ENCODE data around the gene MAG. TPM values are rescaled to one million over a fixed set of nuclear protein-coding genes. Genes with fewer than 3 reads are reported as not detected.

The MAG gene
- total RNA-seq, 1 experiment from 2014 or later = 13.4 TPM

GRCh38 chr19:35271546-35271945 is 20.4 kb upstream of the MAG start:
- intact Hi-C loops (cut with micrococcal nuclease; ENCODE audit: unreplicated experiment) = no loop called here
- ChIA-PET POLR2A (ENCODE audit: unreplicated experiment) (interaction anchor here (0.7 kb wide), 1 partner anchor 17 kb away, joined by 4 read pairs; no protein-coding TSS in a partner anchor), CTCF (no interaction called here)
- no TSS peak for BruUV-seq (replicated peaks)
- peaks cover 11% of the 10 kb centered on the region; the same call in 1 of the 2 replicates for H3K4me1 ChIP-seq (replicated peaks; ENCODE audit: insufficient read depth)
- H3F3A ChIP-seq (ENCODE audit: insufficient read depth, low read depth) = no peaks in the 10 kb centered on the region; the same call in 1 of the 2 replicates
- H3K79me2 ChIP-seq (ENCODE audit: low read depth) = peaks cover 20% of the 10 kb centered on the region
- H4K20me1 ChIP-seq (ENCODE audit: insufficient read depth) = no peaks in the 10 kb centered on the region; the same call in 1 of the 2 replicates
- H3K4me2 ChIP-seq = no peak overlapping the region
- peaks cover 17% of the 10 kb centered on the region for H3K36me3 ChIP-seq (ENCODE audit: low read depth)
- no peak overlapping the region for H3K27ac ChIP-seq
- no peaks in the 10 kb centered on the region for H3K27me3 ChIP-seq (ENCODE audit: insufficient read depth, low read depth)
- TF ChIP-seq CTCF (conservative IDR thresholded peaks at IDR 0.05) (no peak), EZH2 (IDR thresholded peaks at IDR 0.05; ENCODE audit: low read depth) (no peak)
- H3K9me3 ChIP-seq (ENCODE audit: insufficient read depth, low read depth) = no peaks in the 10 kb centered on the region
- H3K9me2 ChIP-seq (ENCODE audit: insufficient read depth) = no peaks in the 10 kb centered on the region
- H3K4me3 ChIP-seq = no peak overlapping the region
- no peak for DNase-seq
- no peak overlapping the region for H2AFZ ChIP-seq

- Histone ChIP-seq H3K9me3 (ENCODE audit: insufficient read depth, low read depth) (no peaks in the 10 kb centered on the region), H3K27ac (no peak overlapping the region), H3K27me3 (ENCODE audit: insufficient read depth, low read depth) (no peaks in the 10 kb centered on the region), H3K4me2 (no peak overlapping the region), H3K9me2 (ENCODE audit: insufficient read depth) (no peaks in the 10 kb centered on the region), H3F3A (ENCODE audit: insufficient read depth, low read depth) (no peaks in the 10 kb centered on the region; the same call in 1 of the 2 replicates), H2AFZ (no peak overlapping the region), H3K4me1 (replicated peaks; ENCODE audit: insufficient read depth) (peaks cover 7% of the 10 kb centered on the region; the same call in 1 of the 2 replicates), H3K4me3 (no peak overlapping the region), H4K20me1 (ENCODE audit: insufficient read depth) (no peaks in the 10 kb centered on the region; the same call in 1 of the 2 replicates), H3K36me3 (ENCODE audit: low read depth) (peaks cover 17% of the 10 kb centered on the region), H3K79me2 (ENCODE audit: low read depth) (peaks cover 15% of the 10 kb centered on the region)
- TF ChIP-seq EZH2 (IDR thresholded peaks at IDR 0.05; ENCODE audit: low read depth) = no peak
- TF ChIP-seq CTCF (conservative IDR thresholded peaks at IDR 0.05) = no peak
- CTCF ChIA-PET = no interaction called here
- intact Hi-C loops (cut with micrococcal nuclease; ENCODE audit: unreplicated experiment) = no loop called here
- POLR2A ChIA-PET (ENCODE audit: unreplicated experiment) = interaction anchor here (0.7 kb wide), 1 partner anchor 17 kb away, joined by 4 read pairs; no protein-coding TSS in a partner anchor
- no TSS peak for BruUV-seq (replicated peaks)
- DNase-seq = no peak
These were observed 19.7 kb upstream of the MAG start for GRCh38 chr19:35272122-35272719.

GRCh38 chr19:35272954-35273649 is 18.9 kb upstream of the MAG start:
- POLR2A ChIA-PET (ENCODE audit: unreplicated experiment) = interaction anchor here (0.7 kb wide), 1 partner anchor 41 kb away, joined by 3 read pairs; no protein-coding TSS in a partner anchor

More at GRCh38 chr19:35272954-35273649, 18.9 kb upstream of the MAG start:
- no peaks in the 10 kb centered on the region for H3K9me2 ChIP-seq (ENCODE audit: insufficient read depth)
- no TSS peak for BruUV-seq (replicated peaks)
- CTCF ChIA-PET = interaction anchor here (0.6 kb wide), 1 partner anchor 84 kb away, joined by 4 read pairs; no protein-coding TSS in a partner anchor
- H3K9me3 ChIP-seq (ENCODE audit: insufficient read depth, low read depth) = no peaks in the 10 kb centered on the region
- intact Hi-C loops (cut with micrococcal nuclease; ENCODE audit: unreplicated experiment) = no loop called here
- no peak overlapping the region for H3K27ac ChIP-seq
- H2AFZ ChIP-seq = no peak overlapping the region
- H3K27me3 ChIP-seq (ENCODE audit: insufficient read depth, low read depth) = no peaks in the 10 kb centered on the region
- H3K4me2 ChIP-seq = no peak overlapping the region
- no peaks in the 10 kb centered on the region; the same call in 1 of the 2 replicates for H4K20me1 ChIP-seq (ENCODE audit: insufficient read depth)
- H3K4me3 ChIP-seq = no peak overlapping the region
- peaks cover 15% of the 10 kb centered on the region for H3K79me2 ChIP-seq (ENCODE audit: low read depth)
- TF ChIP-seq CTCF (conservative IDR thresholded peaks at IDR 0.05) (no peak), EZH2 (IDR thresholded peaks at IDR 0.05; ENCODE audit: low read depth) (no peak)
- peaks cover 7% of the 10 kb centered on the region; the same call in 1 of the 2 replicates for H3K4me1 ChIP-seq (replicated peaks; ENCODE audit: insufficient read depth)
- no peaks in the 10 kb centered on the region; the same call in 1 of the 2 replicates for H3F3A ChIP-seq (ENCODE audit: insufficient read depth, low read depth)
- DNase-seq = no peak
- H3K36me3 ChIP-seq (ENCODE audit: low read depth) = peaks cover 17% of the 10 kb centered on the region

All from PC-9 (cell line).